GM21723 (cell line): Measurements from ENCODE around the gene PSORS1C2.
"Not testable (repeated sequence)": the region's sequence is repeated elsewhere in the genome, so short reads cannot be mapped to it uniquely, and the experiment has no call there.

ENCODE experiments used
- ATAC-seq: cut with Tn5 transposase; IDR thresholded peaks from one replicate; pipeline ENCODE4 v1.9.1; 2021; ENCODE audit warnings: mild to moderate bottlenecking, moderate library complexity; ENCODE audit not compliant: unreplicated experiment

Gene PSORS1C2

GRCh38 chr6:31138982-31139381, at the start of gene PSORS1C2:
Gene PSORS1C2, minus strand, starts transcription at chr6:31139066. Its CDS starts 40 bp downstream, at chr6:31139026.
- ATAC-seq = no peak

- ATAC-seq = no peak
Observed at GRCh38 chr6:31187780-31188194, 48.9 kb upstream of the PSORS1C2 start.

GRCh38 chr6:31186052-31186734, 47.3 kb upstream of the PSORS1C2 start:
- ATAC-seq = no peak

- ATAC-seq = not testable (repeated sequence)
Observed at GRCh38 chr6:31185695-31186051, 46.8 kb upstream of the PSORS1C2 start.

- not testable (repeated sequence) for ATAC-seq
Observed at GRCh38 chr6:31183859-31184258, 45.0 kb upstream of the PSORS1C2 start.

GRCh38 chr6:31183287-31183686, 44.4 kb upstream of the PSORS1C2 start:
- ATAC-seq = not testable (repeated sequence)

- no peak for ATAC-seq
Observed at GRCh38 chr6:31180500-31180899, 41.6 kb upstream of the PSORS1C2 start.

GRCh38 chr6:31179896-31180295, 41.0 kb upstream of the PSORS1C2 start:
- ATAC-seq = no peak

- no peak for ATAC-seq
Observed at GRCh38 chr6:31179042-31179386, 40.1 kb upstream of the PSORS1C2 start.

- ATAC-seq = no peak
Observed at GRCh38 chr6:31178143-31179041, 39.5 kb upstream of the PSORS1C2 start.

GRCh38 chr6:31175971-31176370, 37.1 kb upstream of the PSORS1C2 start:
- no peak for ATAC-seq

GRCh38 chr6:31174378-31174777, 35.5 kb upstream of the PSORS1C2 start:
- ATAC-seq = no peak

- ATAC-seq = no peak
Observed at GRCh38 chr6:31173406-31173805, 34.5 kb upstream of the PSORS1C2 start.

GRCh38 chr6:31172973-31173384, 34.1 kb upstream of the PSORS1C2 start:
- no peak for ATAC-seq

- no peak for ATAC-seq
Observed at GRCh38 chr6:31171931-31172905, 33.4 kb upstream of the PSORS1C2 start.

GRCh38 chr6:31170987-31171671, 32.3 kb upstream of the PSORS1C2 start:
- ATAC-seq = no peak

- ATAC-seq = no peak
Observed at GRCh38 chr6:31170600-31170881, 31.7 kb upstream of the PSORS1C2 start, which contains the start of gene POU5F1. Gene POU5F1, minus strand, starts transcription at chr6:31170682. Its CDS starts 62 bp downstream, at chr6:31170620.

- ATAC-seq = not testable (repeated sequence)
Observed at GRCh38 chr6:31169858-31170599, 31.2 kb upstream of the PSORS1C2 start.

GRCh38 chr6:31169123-31169857, 30.4 kb upstream of the PSORS1C2 start:
- no peak for ATAC-seq
